ENCODE measurements around the gene HOGA1. TPM values are rescaled to one million over a fixed set of nuclear protein-coding genes. Genes with fewer than 3 reads are reported as not detected.

HOGA1 gene
- total and polyA plus RNA-seq, 4 donors, result 2.6 to 4.0 (median 3.5) TPM

- H3K27ac ChIP-seq (ENCODE audit: low read depth, low read length), result no peak overlapping the region
- H3K4me1 ChIP-seq (ENCODE audit: control insufficient read depth, insufficient read depth, low read length), result no peaks in the 10 kb centered on the region
- peak in 1 of 6 donors; percentile 13 for DNase-seq (ENCODE audit: low read depth in 4 of 6, low spot score in 6 of 6)
- peaks cover 23% of the 10 kb centered on the region for H3K36me3 ChIP-seq (ENCODE audit: control insufficient read depth, insufficient read depth, low read length)
- no peak overlapping the region for H3K4me3 ChIP-seq (ENCODE audit: low read depth, low read length)
- H3K9me3 ChIP-seq (ENCODE audit: control insufficient read depth, insufficient read depth, low read length), result no peaks in the 10 kb centered on the region
- no CpG with 5 or more reads among the region's 1 CpG for WGBS (ENCODE audit: insufficient coverage)
- H3K27me3 ChIP-seq (ENCODE audit: control insufficient read depth, insufficient read depth, low read length), result no peaks in the 10 kb centered on the region
These were observed 75.4 kb downstream of the HOGA1 start for GRCh38 chr10:97659589-97659988.

Other genes starting within 250 kb of the HOGA1 start
- 10 to 100 TPM in 1 of 2 donors, 1 to 10 TPM in 1; 8.1 to 10.5 TPM for gene FRAT2, start 249.7 kb upstream of the HOGA1 start, total RNA-seq
- gene FRAT2, start 249.7 kb upstream of the HOGA1 start, polyA plus RNA-seq (ENCODE audit: insufficient read length in 2 of 2), result 10 to 100 TPM; 11.2 to 11.6 TPM
- gene RRP12, start 183.0 kb upstream of the HOGA1 start, total RNA-seq, result 10 to 100 TPM in 1 of 2 donors, 1 to 10 TPM in 1; 9.7 to 18.0 TPM
- gene RRP12, start 183.0 kb upstream of the HOGA1 start, polyA plus RNA-seq (ENCODE audit: insufficient read length in 2 of 2), result 10 to 100 TPM; 20.9 to 28.3 TPM
- gene PGAM1, start 158.2 kb upstream of the HOGA1 start, total RNA-seq, result 100 to 1,000 TPM; 217 to 302 TPM
- gene PGAM1, start 158.2 kb upstream of the HOGA1 start, polyA plus RNA-seq (ENCODE audit: insufficient read length in 2 of 2), result 100 to 1,000 TPM; 381 to 404 TPM
- gene EXOSC1, start 138.4 kb upstream of the HOGA1 start, total RNA-seq, result 10 to 100 TPM; 28.8 to 47.9 TPM
- 10 to 100 TPM; 29.9 to 37.9 TPM for gene EXOSC1, start 138.4 kb upstream of the HOGA1 start, polyA plus RNA-seq (ENCODE audit: insufficient read length in 2 of 2)
- gene ZDHHC16, start 138.2 kb upstream of the HOGA1 start, total RNA-seq, result 10 to 100 TPM; 18.1 to 44.5 TPM
- 10 to 100 TPM; 46.8 to 52.9 TPM for gene ZDHHC16, start 138.2 kb upstream of the HOGA1 start, polyA plus RNA-seq (ENCODE audit: insufficient read length in 2 of 2)
- gene MMS19, start 86.0 kb upstream of the HOGA1 start, total RNA-seq, result 10 to 100 TPM; 63.6 to 68.9 TPM
- gene MMS19, start 86.0 kb upstream of the HOGA1 start, polyA plus RNA-seq (ENCODE audit: insufficient read length in 2 of 2), result 10 to 100 TPM; 68.9 to 84.3 TPM
- 10 to 100 TPM in 1 of 2 donors, 1 to 10 TPM in 1; 4.6 to 11.3 TPM for gene UBTD1, start 85.5 kb upstream of the HOGA1 start, total RNA-seq
- 10 to 100 TPM; 15.3 to 16.4 TPM for gene UBTD1, start 85.5 kb upstream of the HOGA1 start, polyA plus RNA-seq (ENCODE audit: insufficient read length in 2 of 2)
- gene ANKRD2, start 11.6 kb upstream of the HOGA1 start, total RNA-seq, result under 1 TPM; 0.44 to 0.89 TPM
- 1 to 10 TPM in 1 of 2 donors, under 1 TPM in 1; 0.71 to 1.4 TPM for gene ANKRD2, start 11.6 kb upstream of the HOGA1 start, polyA plus RNA-seq (ENCODE audit: insufficient read length in 2 of 2)
- gene C10orf62, start 5.3 kb downstream of the HOGA1 start, total RNA-seq, result under 1 TPM in 1 of 2 donors, not detected in 1; 0.50 TPM
- under 1 TPM in 1 of 2 donors, not detected in 1; 0.26 TPM for gene C10orf62, start 5.3 kb downstream of the HOGA1 start, polyA plus RNA-seq (ENCODE audit: insufficient read length in 2 of 2)
- 10 to 100 TPM; 19.2 to 27.8 TPM for gene MORN4, start 49.1 kb downstream of the HOGA1 start, total RNA-seq
- gene MORN4, start 49.1 kb downstream of the HOGA1 start, polyA plus RNA-seq (ENCODE audit: insufficient read length in 2 of 2), result 10 to 100 TPM; 44.0 to 45.7 TPM
- gene PI4K2A, start 56.3 kb downstream of the HOGA1 start, total RNA-seq, result 10 to 100 TPM; 17.1 to 17.7 TPM
- gene PI4K2A, start 56.3 kb downstream of the HOGA1 start, polyA plus RNA-seq (ENCODE audit: insufficient read length in 2 of 2), result 10 to 100 TPM; 20.4 to 21.2 TPM
- gene AVPI1, start 102.9 kb downstream of the HOGA1 start, total RNA-seq, result 10 to 100 TPM; 11.6 to 18.7 TPM
- 10 to 100 TPM in 1 of 2 donors, 1 to 10 TPM in 1; 8.2 to 15.2 TPM for gene AVPI1, start 102.9 kb downstream of the HOGA1 start, polyA plus RNA-seq (ENCODE audit: insufficient read length in 2 of 2)
- 10 to 100 TPM; 11.7 to 31.5 TPM for gene MARVELD1, start 129.3 kb downstream of the HOGA1 start, total RNA-seq
- gene MARVELD1, start 129.3 kb downstream of the HOGA1 start, polyA plus RNA-seq (ENCODE audit: insufficient read length in 2 of 2), result 10 to 100 TPM; 14.3 to 25.6 TPM
- 10 to 100 TPM; 28.9 to 33.5 TPM for gene ZFYVE27, start 152.7 kb downstream of the HOGA1 start, total RNA-seq
- gene ZFYVE27, start 152.7 kb downstream of the HOGA1 start, polyA plus RNA-seq (ENCODE audit: insufficient read length in 2 of 2), result 10 to 100 TPM; 42.7 to 56.0 TPM
- 1 to 10 TPM; 6.7 to 9.6 TPM for gene SFRP5, start 187.6 kb downstream of the HOGA1 start, total RNA-seq
- 1 to 10 TPM; 4.1 to 4.3 TPM for gene SFRP5, start 187.6 kb downstream of the HOGA1 start, polyA plus RNA-seq (ENCODE audit: insufficient read length in 2 of 2)